Stimulated activated CD8-positive, alpha-beta memory T cell treated with anti-CD3 and anti-CD28 coated beads, Interleukin-15, amount 100 ng/mL, for 48 hours (primary cell): ENCODE results near the gene ARHGAP18.

Source experiments
- DNase-seq, 2 donors: peaks; one replicate each; pipeline ENCODE4 v3.0.0-alpha.2; 2020; ENCODE audit warnings: low read depth in 2 of 2

The ARHGAP18 gene, protein sequence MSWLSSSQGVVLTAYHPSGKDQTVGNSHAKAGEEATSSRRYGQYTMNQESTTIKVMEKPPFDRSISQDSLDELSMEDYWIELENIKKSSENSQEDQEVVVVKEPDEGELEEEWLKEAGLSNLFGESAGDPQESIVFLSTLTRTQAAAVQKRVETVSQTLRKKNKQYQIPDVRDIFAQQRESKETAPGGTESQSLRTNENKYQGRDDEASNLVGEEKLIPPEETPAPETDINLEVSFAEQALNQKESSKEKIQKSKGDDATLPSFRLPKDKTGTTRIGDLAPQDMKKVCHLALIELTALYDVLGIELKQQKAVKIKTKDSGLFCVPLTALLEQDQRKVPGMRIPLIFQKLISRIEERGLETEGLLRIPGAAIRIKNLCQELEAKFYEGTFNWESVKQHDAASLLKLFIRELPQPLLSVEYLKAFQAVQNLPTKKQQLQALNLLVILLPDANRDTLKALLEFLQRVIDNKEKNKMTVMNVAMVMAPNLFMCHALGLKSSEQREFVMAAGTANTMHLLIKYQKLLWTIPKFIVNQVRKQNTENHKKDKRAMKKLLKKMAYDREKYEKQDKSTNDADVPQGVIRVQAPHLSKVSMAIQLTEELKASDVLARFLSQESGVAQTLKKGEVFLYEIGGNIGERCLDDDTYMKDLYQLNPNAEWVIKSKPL

DNA sequence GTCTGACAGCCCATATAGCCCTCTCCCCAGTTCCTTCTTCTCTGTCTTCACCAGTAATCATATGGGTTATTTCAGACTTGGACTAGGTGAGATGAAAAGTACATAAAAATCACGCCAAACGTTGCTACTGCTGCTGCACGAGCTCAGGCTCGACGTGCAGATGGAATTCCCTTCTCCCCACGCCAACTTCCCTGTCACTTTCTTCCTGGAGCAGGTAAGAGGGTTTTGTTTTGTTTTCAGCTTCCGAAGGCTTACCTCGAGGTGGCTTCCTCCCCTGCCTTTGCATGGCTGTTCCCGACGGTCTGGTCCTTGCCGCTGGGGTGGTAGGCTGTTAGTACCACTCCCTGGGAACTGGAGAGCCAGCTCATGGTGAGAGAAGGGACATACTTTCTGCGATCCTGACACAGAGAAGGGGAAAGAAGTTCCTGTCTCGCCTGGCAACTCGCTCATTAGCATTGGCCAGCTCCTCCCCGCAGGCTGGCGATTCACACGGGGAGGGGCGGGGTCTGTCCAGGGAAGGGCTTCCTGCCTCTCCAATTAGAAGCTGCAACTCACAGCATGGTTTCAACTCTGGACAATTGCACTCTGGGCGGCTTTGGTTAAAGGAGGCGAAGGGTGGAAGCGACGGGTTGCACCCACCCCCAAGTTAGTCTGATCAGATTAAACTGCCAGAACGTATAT, at the start of gene ARHGAP18:
Gene ARHGAP18 (minus strand): TSS at position 409 of the 681 bp plus-strand sequence. CDS start 41 bp downstream, at position 368.
- peak; percentile 65 to 67 for DNase-seq

DNA sequence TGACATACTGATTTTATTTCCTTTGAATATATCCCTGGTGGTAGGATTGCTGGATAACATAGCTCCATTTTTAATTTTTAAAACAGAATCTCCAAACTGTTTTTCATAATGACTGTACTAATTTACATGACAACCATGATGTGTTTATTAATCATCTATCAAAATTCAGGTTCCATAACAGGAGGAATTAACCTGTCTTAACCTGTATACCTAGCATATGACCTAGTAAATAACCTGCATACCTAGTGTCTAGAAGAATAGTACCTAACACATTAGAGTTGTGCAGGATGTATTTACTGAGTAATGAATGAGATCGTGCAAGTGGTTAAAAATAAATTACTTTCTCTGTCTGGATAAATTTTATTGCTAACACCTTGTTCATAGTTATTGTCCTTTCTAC, 45.8 kb upstream of the ARHGAP18 start:
- no peak for DNase-seq

DNA sequence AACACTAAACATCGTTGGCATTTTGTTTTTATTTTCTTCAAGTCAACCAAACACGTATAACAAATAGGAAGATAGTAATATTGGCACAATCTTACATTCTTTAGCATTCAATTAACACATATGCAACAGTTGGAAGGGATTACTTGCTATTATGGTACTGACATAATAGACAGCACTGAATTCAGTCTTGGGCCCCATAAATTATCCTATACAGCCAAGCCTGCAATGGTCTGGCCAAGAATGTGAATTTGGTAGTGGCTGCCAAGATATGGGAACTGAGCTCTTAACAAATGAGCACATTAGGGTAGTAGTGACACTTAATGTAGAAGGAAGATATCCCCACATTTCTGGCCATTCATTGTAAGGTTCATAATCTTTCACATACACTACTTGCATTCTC, 44.8 kb upstream of the ARHGAP18 start:
- no peak for DNase-seq

DNA sequence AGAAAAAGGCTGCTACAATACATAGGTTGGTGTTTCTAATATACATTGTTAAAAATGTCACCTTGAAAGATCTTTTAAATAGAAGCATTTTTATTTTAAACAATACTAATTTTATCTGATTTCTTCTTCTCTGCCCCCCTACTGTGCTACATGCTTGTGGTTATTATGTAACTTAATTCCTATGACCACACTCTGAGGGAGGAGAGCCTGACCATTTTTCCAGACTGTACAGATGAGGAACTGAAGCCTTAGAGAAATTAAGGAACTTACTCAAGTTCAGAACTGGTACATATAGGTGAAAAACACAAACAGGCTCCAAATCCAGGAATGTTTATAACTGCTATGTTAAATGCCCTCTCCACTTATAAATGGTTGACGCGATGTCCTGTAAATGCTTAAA, 43.4 kb upstream of the ARHGAP18 start:
- no peak for DNase-seq

DNA sequence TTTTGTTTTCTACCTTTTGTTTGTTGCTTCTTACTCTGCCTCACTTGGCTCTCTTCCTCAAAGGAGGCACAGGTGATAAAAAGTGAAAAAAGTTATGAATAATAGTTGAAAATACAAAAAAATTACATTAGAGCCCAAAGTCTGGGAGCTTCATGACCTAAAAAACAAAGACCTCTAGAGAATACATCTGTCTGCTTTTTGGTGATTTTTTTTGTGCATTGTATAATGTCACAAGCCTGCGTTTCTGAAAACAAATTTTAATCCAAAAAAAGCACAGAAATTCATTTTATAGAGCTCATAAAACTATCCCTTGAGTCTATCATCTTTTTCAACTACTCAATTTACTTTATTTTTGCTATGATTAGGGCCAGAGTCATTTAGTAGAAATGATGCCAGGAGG, 41.4 kb upstream of the ARHGAP18 start:
- DNase-seq: no peak

DNA sequence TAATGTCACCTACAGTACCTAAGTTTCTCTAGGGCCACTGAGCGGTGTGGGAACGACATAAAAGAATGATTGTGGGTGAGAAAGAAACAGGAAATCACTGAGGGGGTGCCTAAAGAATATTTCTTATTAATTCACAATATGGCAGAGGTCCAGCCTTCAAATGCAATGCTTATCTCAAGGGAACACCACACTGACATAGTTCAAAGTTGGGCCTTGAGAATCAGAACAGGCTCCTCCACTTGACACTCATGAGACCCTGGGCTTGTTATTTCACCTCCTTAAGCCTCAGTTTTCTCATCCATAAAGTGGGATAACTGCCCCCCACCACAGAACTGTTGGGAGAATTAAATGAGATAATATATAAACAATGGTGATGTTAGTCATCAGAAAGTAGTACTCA, 40.4 kb upstream of the ARHGAP18 start:
- no peak for DNase-seq

DNA sequence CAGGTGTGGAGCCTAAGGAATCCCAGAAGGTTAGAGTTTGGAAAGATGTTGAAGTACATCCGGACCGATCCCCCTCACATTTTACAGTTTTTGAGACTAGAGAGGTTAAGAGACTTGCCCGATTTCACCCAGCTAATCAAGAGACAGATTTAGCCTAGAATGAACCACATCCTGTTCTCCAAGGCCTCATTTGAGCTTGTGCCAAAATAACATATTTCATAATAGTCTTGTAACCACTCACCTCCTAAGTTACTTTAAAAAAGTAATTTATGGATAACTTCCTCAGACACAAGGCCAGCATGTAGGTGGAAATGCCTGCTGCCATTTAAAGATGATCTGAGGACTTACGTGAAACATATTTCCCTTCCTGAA, 39.8 kb upstream of the ARHGAP18 start:
- no peak for DNase-seq

DNA sequence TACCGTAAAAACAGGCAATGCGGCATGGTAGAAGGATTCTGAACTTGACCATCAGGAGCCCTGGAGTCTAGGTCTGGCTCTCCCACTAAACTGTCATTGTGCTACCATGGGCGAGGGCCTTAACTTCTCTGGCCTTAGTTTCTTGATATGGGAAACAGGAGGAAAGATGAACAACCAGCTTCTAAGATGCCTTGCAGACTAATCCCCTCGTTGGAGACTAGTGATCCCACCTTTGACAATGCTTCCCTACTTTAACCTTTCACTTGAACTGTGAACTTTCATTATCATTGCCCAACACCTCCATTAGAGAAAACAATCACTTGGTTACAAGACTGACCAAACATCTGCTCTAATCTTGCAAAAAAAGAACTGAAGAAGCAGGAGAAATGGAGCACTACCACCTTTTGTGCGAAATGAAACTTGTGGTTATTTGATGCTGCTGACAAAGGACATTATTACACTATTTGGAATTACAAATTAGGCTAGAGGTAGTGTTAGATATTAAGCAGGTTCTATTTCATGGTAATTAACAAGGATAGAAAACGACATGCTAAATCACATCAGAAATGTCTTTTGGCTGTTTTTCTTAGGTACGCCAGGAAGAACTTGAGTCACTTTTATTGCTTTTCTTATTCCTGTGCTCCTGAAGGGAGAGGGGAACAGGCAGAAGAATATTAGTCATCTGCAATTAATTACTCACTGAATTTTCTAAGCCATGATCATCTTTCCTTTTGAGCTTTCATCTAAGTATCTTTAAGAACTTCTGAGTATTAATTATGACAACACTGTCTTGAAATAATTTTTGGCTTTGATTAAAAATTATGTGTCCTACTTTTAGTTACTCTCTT, 39.1 kb upstream of the ARHGAP18 start:
- no peak for DNase-seq

DNA sequence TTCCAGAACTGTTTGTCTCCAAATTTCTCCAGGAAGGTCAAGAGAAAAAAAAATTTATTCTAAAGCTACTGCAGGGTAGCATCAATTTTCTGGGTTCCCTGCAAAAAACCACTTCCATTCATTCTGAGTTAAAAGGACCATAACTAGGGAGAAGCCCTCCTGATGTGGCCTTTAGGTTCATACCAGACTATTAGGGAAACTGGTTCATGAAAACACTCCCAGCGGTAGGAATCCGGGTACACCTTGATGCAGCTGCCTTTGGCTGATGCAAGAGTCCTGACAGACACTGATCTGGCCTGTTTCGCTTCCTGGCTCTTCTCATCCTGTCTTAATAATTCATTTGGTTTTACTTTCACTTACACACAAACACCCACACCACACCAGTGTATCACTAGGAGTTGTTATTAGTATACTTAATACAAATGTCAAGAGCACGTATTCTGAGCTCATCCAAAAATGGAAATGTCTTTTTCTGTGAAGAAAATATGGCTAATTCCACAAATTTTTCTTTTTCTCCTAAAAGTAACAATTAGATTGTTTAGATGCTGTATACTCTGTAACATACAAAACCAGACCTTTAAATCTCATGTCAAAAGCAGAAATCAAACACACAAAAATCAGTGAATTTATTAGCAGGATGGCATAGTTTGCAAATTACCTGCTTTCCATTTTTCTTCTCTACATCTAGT, 38.4 kb upstream of the ARHGAP18 start:
- DNase-seq: peak; percentile 27 to 47

DNA sequence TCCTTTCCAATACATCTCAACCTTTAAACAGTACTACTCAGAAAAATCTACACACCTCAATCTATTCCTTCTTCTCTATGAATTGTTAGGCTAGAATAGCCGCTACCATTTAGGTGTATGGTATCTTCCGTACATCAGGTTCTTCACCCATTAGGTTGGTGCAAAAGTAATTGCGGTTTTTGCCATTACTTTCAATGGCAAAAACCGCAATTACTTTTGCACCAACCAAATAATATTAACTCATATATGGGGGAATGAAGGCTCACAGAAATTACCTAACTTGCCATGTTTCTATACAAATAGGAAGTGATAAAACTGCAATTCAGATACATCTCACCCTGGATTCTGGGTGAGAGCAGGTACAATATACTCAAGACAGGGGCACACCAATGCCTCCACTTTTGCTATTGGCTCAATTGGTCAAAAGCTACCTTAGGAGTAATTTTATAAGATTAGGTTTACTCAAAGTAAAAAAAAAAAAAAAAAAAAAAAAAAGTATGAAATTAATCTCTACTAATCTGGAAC, 37.7 kb upstream of the ARHGAP18 start:
- no peak for DNase-seq

DNA sequence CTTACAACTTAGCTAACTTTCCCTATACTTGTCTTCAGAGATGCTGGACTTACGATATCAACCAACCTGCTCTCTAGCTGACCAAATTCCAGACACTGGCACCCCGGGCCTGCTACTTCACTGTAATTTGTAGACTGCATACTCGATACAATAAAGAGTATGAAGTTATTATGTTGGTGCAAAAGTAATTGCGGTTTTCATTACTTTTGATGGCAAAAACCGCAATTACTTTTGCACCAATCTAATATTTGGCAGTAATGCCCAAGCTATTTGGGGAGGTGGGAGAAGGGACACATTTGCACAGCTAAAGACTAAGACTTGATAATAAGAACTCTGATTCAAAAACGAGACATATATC, 34.9 kb upstream of the ARHGAP18 start:
- DNase-seq: no peak

DNA sequence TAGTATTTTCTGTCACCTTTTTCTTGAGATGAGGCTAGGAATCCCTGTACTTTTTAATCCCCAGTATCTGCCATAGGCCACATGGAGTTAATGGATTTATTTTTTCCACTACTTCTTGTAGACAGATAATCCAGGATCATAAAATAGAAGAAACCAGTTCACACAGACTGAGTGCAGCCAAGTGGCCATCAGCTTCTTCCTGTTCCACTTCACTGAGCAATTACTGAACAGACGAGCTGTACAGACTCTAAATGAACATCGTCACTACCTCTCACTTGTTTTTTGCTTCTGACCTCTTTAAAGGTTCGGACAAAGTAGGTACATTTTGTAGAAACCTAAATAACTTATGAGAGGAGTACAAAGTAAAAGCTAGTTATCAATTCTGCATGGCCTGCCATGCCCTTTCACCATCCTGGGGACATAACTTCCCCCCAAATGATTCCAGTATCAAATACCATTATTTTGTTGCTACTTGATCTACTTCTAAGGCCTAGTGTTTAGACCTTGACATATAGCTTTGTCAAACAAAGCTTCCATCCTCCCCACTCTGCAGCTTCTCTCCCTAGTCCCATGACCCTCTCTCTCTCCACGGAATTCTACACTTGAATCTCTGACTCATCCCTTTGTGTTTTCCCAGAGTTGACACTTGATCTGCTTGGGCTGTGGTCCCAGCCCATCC, 34.4 kb upstream of the ARHGAP18 start:
- DNase-seq: no peak

DNA sequence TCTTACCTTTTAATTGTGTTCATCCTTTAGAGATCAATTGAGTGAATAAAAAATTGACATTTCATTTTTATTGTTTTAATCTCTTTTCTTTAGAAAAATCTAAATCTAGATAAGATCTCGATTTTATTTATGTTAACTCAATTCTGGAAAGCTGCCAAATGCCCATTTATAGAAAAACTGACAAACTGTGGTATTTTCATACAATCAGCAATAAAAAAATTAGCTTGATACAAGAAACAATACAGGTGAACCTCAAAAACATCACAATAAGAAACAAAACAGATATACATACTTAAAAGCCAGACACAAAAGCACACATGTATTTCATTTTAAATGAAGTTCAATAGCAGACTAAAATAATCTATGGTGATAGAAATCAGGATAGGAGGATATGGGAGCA, 30.0 kb upstream of the ARHGAP18 start:
- no peak for DNase-seq

DNA sequence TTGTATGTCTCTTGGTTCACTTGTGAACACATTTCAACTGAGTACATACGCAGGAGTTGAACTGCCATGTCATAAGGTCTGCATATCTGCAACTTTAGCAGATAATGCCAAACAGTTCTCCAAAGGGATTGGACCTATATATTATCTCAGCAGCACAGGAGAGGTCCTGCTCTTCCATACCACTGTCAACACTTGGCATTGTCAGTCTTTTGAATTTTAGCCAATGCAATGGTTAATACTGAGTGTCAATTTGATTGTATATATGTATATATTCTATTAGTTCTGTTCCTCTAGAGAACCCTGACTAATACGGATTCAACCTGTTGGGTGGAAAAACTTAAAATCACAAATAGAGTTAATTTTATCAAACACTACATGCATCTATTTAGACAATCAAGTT, 26.1 kb upstream of the ARHGAP18 start:
- no peak for DNase-seq

DNA sequence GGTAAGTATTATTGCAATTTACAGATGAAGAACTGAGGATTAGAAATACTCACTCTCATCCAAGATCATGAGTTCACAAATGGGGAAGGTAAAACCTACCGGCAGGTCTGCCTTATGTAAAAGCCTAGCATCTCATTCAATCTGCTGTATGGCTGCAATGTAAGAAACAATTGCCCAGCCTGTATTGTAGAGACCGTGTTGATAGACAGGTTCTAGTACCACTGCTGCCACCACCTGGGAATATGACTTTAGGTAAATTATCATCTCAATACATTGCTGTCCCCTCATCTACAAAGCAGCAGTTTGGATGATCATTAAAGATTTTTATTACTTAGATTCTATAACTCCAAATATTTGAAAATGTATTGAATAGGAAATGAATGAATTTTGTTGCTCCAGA, 23.3 kb upstream of the ARHGAP18 start:
- no peak for DNase-seq

DNA sequence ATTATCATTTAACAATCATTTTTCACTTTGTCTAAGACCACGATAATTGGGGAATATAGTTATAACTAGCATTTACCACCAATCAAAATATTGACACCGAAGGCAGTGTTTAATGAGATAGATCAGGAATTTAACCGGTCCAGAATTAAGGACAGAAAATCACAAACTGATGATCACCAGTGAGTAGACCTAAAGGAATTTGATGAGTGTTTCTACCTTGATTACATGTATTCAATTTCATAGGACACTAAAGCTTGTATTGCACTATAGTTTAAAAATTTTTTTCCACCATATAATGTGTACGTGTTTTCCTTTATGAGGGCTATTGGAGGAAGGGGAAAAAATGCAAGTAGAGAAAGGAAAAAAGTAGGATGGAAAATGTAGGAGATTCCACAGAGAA, 22.6 kb upstream of the ARHGAP18 start:
- DNase-seq: no peak

DNA sequence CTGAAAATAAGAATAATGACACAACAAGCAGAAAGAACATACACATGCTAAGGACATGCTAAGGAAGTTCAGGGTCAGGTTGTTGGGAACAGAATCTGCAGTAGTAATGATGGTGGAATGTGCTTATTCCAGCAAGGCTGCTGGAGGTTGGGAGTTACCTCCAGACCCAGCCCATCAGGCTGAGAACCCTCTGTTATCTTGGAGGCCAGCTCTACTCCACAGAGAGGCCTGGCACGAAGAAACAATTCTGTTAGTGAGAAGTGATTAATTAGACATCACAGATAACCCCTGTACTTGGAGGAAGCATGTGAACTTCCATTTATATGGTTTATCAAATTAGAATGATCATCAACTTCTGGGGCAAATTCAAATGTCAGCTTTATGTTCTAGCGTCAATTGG, 22.1 kb upstream of the ARHGAP18 start:
- DNase-seq: no peak

DNA sequence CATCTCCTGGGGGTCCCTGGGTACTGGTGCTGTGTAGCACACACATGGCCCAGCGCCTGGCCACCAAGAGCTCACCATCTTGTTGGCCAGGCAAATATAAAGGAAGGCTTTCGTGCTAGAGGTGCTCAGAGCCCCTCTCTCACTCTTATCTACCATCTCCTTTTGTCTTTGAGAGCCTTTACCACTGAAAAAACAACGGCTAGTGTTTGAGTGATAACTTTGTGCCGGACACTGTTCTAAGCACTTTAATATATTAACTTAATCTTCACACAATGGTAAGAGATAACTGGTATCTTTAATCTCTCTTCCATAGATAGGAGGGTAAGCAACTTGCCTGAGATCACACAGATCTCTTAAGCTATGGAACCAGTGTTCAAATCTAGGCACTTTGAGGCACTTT, 21.5 kb upstream of the ARHGAP18 start:
- no peak for DNase-seq

DNA sequence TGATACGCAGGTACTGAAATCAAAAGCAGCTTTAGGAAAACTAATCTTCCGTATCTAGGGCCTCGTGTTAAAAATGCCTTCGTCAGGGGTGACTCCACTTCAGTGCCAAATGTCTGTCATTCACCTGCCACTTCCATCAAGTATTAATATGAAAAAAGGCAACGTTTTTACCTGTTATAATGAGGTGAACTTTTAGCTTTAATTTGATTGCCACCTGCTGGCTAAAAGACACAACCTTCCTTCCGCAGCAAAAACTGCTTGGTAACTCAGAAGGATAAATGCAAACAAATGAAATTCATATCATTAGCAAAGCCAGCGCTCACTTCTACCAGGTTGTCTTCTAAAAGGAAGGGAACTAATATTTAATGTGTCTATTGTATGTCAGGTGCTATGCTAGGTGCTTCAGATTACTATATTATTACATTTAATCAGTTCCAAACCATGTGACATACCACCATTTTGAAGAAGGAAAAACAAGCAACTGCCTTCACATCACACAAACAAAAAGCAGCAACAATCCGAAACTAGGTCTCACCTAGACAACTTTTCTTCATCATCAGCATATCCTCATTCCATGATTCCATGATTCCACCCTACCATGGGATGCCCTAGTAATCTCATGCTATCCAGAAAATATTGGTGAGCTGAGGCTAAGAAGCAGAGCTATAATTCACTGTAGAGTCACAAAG, 20.6 kb upstream of the ARHGAP18 start:
- DNase-seq: no peak

DNA sequence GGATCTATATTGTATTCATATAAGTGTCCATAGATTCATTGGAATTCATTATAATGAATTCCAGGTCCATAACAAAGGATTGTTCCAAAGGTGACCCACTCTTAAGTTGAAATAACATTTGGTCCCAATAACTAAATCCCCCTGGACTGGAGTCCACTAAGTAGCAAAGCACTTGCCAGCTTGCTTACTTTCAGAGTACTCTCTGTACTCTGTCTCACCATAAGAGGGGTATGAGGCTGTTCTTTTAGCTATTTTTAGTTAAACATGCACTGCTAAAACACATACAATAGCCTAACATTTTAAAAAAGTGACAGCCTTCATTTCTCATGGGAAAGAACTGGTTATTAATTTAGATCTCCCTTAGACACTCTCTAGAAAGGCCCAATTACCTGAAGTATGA, 16.7 kb upstream of the ARHGAP18 start:
- DNase-seq: no peak
